ENCODE measurements around the gene MLF2.
A peak's percentile ranks its signal among the peaks of the same experiment; 100 is the strongest.

The MLF2 gene

DNA sequence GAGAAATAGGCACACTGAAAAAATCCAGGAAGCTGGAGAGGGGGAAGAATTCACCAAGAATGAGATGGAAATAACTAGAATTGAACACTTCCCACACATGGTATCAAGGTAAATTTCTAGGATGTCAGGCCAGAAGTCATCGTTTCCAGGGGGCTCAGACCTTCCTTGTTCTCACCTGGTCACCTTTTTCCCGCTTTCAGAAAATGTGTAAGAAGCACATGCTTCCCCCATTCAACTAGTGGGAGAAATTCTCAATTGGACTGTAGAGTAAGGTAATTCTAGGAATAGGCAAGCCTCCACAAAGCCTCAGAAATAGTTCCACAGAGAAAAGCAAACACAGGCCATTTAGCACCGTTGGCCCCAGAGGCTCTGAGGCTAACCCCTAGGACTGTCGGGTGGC, 10.4 kb upstream of the MLF2 start:
- TF ChIP-seq, protein P1, sequence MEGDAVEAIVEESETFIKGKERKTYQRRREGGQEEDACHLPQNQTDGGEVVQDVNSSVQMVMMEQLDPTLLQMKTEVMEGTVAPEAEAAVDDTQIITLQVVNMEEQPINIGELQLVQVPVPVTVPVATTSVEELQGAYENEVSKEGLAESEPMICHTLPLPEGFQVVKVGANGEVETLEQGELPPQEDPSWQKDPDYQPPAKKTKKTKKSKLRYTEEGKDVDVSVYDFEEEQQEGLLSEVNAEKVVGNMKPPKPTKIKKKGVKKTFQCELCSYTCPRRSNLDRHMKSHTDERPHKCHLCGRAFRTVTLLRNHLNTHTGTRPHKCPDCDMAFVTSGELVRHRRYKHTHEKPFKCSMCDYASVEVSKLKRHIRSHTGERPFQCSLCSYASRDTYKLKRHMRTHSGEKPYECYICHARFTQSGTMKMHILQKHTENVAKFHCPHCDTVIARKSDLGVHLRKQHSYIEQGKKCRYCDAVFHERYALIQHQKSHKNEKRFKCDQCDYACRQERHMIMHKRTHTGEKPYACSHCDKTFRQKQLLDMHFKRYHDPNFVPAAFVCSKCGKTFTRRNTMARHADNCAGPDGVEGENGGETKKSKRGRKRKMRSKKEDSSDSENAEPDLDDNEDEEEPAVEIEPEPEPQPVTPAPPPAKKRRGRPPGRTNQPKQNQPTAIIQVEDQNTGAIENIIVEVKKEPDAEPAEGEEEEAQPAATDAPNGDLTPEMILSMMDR (conservative IDR thresholded peaks at IDR 0.05) = no peak
- TF ChIP-seq ZFX (IDR thresholded peaks at IDR 0.05) = no peak
- H3K27ac ChIP-seq = peak overlapping the region; percentile 87

DNA sequence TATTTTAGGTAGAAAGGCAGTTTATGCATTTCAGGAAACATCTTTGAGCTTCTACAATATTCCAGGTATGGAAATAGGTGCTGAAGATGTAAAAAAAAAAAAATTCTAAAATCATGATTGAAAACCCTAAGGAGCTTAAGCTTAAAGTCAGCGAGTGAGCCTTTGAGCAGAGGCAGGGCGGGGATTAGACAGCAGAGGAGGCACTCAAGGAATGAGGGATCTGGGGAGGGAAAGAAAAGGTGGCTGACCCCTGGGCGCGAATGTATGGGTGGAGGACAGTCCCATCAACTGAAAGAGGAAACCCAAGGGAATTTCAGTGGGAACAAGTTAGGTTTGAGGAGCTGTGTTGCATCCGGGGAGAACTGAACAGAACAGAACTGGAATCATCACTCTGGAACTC, 6.8 kb upstream of the MLF2 start:
- TF ChIP-seq, protein P1 (conservative IDR thresholded peaks at IDR 0.05) = no peak
- no peak for TF ChIP-seq ZFX (IDR thresholded peaks at IDR 0.05)
- no peak overlapping the region for H3K27ac ChIP-seq

DNA sequence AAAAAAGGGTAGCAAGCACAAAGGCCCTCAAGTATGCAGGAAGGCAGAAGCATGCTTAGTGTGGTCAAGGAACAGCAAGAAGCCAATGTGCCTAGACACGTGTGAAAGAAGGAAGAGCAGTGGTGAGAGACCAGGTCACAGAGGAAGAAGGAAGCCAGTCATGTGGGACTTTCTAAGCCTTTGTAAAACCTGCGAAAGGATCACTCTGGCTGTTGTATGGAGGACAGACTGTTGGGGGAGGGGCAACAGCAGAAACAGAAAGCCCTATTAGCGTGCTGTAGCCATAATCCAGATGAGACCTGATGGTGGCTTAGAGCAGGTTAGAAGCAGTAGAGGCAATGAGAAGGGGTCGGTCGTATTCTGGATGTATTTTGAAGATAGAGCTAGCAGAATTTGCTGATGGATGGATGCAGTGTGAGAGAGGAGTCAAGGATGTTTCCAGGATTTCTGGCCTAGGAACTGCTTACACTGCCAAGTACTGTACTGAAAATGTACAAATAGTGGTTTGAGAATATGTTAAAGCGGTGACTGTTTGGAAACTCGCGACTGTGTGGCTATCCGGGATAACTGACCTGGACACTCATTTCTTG, 5.7 kb upstream of the MLF2 start:
- TF ChIP-seq ZFX (IDR thresholded peaks at IDR 0.05) = no peak
- TF ChIP-seq, protein P1 (conservative IDR thresholded peaks at IDR 0.05) = no peak
- H3K27ac ChIP-seq = no peak overlapping the region

DNA sequence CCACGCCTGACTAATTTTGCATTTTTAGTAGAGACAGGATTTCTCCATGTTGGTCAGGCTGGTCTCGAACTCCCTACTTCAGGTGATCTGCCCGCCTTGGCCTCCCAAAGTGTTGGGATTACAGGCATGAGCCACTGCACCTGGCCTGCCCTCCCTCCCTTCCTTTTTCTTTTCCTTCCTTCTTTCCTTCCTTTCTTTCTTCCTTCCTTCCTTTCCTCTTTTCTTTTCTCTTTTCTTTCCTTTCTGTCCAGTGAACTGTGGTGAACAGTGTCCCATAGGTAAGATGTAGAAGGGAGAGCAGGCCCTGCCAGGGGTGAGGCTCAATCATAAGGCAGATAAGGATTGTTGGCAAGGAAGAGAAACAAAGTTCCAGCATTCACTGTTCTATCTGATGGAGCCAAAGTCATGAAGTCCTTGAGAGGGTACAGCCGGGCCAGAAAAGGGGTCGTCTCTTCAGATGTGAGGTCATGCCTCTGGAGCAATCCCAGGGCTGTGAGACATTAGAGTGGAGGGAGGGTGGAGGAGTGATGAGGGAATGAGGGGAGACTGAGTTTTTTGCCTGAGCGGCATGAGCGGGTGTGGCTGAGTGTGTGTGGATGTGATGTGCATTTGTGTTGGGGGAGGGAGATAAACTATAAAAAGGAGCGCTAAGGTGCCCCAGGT, 4.2 kb upstream of the MLF2 start:
- H3K27ac ChIP-seq = no peak overlapping the region
- no peak for TF ChIP-seq ZFX (IDR thresholded peaks at IDR 0.05)

DNA sequence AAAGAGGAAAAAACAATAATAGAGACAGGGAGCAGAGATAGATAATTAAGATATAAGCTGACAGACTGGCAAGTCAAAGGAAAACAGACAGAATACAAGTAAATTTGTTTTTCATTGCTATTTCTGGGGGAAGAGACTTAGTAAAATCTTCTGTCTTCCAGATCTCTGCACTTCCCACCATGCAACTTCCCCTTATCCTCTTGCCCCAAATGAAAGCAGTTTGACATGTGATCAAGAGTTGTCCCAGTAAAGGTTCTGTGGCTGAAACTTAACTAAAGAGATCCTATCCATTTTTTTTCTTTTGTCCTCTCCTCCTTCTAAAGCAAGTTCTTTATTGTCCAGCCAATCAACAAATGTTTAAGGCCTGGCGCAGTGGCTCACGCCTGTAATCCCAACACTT, 1.5 kb upstream of the MLF2 start:
- no peak overlapping the region for H3K27ac ChIP-seq
- no peak for TF ChIP-seq ZFX (IDR thresholded peaks at IDR 0.05)
- TF ChIP-seq, protein P1 (conservative IDR thresholded peaks at IDR 0.05) = no peak

DNA sequence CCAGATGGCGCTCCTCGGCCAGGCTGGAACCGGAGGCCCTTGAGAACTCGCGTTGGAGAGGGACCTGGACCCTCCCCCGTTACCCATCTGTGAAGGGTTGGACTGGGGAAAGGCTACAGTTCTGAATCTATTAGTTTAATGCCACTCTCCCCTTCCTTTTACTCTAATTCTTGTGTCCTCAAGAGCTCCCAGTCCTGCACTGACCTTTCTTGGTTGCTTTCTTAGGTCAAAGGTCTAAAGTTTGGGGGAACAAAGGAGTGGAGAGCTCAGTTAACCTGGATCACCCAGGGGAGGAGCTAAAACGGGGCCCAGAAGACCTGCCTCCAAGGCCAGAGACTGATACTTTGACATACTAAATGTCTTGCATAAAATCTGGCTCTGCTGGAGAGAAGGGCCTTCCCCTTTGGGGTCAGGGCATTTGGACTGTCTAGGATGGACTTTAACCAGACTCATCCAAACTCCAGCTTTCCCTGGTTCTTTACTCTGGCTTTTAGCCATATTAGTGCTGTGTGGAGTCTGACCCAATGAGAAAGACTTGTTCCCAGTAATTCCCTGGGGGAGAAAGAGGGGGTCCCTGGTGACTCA, 923 bp upstream of the MLF2 start:
- no peak for TF ChIP-seq ZFX (IDR thresholded peaks at IDR 0.05)
- TF ChIP-seq, protein P1 (conservative IDR thresholded peaks at IDR 0.05) = peak; percentile 98; the same call in 1 of the 2 replicates
- H3K27ac ChIP-seq = peak overlapping the region; percentile 98

DNA sequence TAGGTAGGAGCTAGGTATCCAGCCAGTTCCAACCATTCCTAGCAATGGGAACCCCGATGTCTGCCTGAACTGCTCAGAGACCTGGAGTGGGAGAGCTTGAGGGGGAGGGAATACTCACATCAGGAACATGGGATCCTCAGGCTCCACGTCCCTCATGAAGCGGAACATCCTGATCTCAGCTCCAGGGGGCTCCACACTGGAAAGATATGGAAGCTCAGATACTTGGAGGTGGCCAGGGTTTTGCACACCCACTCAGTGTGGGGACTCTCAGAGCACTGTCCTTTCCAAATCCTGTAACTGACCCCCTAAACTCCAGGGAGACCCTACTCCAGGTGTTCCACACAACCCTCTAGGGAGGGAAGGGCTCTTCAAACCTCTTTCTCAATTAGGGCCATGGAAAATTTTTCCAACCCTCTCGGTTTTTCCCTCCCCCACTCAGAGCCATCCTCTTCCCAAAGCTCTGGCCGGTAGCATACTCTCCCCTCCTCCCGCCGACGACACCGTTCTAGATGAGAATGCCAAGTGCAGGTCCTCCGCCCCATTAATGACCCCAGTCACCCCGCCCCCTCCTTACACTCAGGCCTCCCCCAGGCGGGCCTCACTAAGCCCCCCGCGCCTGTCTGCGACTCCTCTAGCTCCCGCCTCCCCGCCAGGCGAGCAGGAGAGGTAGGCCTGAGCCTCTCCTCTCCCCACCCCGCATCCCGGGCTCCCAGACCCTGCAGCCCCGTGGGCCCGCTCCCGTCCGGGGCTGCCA, 597 bp downstream of the MLF2 start:
- no peak for TF ChIP-seq ZFX (IDR thresholded peaks at IDR 0.05)
- TF ChIP-seq, protein P1 (conservative IDR thresholded peaks at IDR 0.05) = no peak
- H3K27ac ChIP-seq = peak overlapping the region; percentile 98
